Measurements from ENCODE around the gene NDOR1. TPM values are rescaled to one million over a fixed set of nuclear protein-coding genes. Genes with fewer than 3 reads are reported as not detected.

NDOR1 gene
- total RNA-seq, 1 experiment from 2014 or later, result 15.4 TPM

DNA sequence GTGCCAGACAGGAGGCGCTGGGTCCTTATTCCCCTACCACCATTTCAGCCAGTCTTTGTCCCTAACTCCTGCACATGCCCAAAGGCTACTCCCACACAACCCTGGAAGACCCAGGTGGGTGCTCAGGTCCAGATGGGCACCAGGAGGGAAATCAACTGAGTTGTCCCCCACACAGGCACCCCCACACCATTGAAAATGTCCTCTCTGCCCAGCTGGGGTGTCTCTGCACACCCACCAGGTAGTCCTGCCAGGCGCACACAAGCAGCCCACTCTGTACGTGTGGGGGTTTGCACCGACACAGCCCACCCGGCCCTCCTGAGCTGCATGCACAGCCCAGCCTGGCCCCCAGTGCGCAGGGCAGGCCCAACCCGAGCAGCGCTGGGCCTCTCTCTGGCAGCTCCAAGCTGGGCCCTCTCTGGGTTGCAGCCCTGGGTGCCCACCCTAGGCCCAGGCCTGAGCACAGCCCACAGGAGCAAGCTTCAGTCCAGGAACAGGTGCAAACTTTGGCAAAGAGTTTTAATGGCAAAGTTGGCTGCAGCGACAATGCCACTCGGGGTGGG, 14.3 kb downstream of the NDOR1 start:
- DNase-seq (ENCODE audit: low read depth), result no peak

DNA sequence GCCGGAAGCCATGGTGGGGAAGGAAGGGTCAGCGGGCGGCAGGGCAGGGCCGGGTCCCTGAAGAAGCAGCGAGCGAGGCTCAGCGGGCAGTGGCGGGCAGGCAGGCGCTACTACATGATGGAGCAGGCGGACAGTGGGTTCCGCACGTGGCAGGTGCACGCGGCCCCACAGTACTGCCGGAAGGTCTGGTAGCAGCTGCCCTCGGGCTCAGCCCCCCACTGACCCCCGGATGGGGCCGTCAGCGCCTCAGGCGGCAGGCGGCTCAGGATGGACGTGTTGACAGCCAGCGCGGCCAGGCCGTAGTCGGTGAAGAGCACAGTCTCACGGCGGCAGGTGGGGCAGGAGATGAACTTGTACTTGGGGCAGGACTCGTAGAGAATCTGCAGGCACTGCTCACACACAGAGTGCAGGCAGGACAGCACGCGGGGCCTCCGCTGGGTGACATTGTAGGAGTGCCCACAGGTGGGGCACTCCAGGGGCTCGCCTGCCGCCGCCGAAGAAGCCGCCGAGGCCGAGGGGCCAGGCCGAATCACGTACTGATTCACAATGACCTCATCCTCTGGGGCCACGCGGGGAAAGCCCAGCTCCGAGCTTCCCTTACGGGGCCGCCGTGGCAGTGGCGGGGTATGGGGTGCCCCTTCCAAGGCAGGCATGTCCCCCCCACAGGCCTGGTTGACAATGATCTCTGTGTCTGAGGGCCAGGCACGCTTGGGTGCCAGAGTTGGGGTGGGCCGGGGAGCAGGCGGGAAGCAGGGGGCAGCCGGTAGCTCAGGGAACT, 15.0 kb downstream of the NDOR1 start:
- no peak for DNase-seq (ENCODE audit: low read depth)

DNA sequence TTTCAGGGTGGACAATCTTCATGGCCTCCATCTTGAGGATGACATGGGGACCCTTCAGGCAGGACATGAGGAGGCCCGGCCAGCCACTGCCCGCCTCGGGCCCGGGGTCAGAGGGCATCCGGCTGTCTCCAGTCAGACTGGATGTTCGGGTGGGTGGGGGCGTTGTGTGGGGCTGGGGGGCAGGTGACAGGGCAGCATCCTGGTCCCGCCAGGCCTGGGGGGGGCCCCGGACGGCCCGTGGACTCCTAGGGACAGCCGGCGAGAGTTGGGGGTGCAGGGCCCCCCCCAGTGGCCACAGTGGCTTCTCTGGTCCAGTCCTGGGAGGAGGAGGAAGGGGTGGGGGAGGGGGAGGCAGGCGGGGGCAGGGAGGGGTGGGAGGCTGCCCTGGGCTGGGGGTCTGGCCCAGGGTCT, 15.6 kb downstream of the NDOR1 start:
- DNase-seq (ENCODE audit: low read depth), result no peak

DNA sequence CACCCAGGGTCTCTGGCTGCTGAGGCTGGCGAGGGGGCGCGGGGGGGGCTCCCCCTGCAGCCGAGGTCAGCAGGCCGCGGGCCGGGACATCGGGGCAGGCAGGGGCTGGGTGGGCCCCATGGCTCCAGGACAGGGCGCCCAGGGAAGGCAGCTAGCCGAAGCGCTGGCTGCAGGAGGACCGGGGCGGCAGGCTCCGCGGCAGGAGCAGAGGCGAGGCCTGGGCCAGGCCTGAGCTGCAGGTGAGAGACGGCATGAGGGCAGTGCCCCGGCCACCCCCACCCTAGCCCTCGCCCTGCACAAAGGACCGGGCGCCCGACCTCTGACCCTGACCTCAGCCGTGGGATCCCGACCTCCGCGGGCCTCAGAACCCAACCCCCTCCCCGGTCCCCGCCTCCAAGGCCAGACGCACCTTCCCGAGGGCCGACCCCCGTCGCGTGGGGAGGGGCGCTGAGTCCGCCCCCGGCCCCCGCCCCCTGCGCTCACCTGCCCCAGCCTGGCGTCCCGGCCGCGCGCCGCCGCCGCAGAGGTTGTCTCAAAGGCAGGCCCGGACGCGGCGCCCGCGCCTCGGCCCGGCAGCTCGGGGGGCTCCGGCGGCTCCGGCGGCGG, 16.1 kb downstream of the NDOR1 start:
- DNase-seq (ENCODE audit: low read depth), result no peak

DNA sequence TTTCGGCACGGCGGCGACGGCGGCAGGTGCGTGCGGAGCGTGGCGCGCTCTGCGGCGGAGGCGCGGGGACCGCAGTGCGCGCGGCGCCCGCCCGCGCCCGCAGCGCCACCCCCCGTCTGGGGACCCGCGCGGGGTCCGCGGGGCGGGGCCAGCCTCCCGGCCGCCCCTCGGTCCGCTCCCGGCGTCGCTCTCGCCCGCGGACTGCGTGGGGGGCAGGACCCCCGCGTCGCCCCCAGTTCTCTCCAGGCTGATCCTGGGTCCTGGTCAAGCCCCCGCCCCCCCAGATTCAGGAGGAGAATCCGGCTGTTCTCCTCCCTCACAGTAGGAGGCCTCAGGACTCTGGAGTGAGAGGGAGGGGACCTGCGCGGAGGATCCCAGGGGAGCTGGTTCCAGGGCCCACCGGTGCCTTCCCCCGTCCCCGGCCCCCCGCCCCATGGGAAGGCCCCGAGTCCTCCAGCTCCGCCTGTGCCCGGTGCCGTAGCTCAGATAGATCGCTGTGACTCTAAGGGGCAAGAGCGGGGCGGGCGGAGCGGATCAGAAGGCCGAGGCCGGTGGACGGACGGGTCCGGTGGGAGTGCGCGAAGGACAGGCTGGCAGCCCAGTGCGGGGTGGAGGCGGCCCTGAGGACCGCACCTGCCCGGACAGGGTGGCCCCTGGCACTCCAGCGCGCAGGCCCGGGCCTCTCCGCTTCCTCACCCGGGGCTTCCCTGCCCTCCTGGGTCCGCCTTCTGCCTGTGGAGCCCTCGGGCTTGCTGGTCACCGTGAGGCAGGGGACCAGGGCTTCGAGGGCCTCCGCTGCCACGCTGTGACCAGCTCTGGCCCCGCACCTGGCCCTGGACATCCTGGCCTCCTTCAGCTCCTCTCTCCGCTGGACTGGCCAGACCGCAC, 16.9 kb downstream of the NDOR1 start, which contains the start of gene RNF208:
Gene RNF208 (minus strand): TSS at position 51 of the 888 bp plus-strand sequence. CDS start 1,028 bp downstream, outside the sequence.
- no peak for DNase-seq (ENCODE audit: low read depth)

DNA sequence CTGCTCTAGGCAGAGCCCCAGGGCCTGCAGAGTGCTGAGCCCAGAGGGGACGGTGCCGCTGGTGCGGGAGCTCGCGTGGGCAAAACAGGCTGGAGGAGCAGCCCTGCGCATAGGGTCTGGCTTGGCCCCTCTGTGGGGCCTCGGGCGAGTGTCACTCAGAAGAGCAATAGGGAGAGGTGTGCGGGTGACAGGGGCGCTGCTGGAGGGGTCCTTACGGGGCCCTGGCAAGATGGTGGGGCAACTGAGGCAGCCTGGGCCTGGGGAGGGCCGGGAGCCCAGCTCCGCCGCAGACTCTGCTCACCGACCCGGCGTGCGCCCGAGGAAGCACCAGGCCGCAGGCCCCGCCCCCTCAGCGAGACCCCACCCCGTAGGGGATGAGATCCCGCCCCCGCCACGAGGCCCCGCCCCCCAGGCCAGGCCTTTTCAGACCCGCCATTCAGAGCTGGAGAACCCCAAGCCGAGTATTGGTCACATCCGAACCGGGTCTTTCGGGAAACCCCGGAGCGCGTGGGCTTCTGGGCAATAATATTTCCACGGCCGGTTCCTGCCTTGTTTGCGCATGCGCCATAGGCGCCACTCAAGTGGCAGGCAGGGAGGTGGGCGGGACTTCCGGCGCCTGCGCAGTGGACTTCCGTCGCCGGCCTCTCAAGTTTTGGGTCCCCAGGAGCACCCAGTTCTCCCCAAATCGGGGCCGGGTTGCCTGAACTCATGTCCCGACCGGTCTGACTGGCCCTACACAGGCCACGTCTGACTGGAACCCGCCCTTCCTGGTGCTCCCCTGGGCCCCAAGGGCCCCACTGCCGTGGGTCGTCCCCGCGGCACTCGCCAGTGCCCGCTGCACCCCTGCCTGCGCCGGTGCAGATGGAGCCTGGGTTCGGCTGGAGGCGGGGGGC, 17.8 kb downstream of the NDOR1 start:
- DNase-seq (ENCODE audit: low read depth), result peak; percentile 97

DNA sequence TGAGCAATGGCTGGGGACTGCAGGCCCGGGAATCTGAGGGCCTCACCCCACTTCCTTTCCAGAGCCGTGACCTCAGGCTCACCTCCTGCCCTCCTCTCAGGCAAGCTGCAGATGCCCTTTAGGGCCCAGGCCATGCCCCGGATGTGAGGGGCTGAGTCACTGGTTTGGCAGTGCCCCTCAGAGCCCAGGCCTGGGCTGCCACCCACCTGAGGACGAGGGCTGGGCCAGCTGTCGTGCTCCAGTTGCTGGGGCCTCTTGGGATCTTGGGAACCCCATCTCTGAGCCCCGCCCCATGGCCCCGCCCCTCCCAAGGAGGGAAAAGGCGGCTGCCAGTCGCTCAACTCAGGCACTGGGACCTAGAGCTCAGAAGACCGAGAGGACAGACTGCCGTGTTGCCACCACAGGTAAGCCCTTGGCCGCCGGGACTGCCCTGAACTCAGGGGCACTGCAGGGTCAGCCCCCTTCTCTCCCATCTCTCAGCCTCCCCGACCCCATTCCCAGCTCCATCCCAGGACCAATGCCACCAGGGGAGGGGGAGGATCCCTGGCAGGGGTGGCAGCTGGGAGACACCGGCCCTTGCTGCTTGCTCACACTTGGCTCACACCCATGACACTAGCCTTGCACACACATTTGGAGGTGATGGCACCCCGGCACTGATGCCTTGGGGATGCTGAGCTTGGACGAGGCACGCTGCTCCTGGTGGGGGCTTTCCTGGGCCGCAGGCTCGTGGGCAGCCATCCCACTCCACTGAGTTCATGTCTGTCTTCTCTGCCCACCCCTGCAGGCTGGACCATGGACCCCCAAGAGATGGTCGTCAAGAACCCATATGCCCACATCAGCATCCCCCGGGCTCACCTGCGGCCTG, 19.6 kb downstream of the NDOR1 start, which contains the start of gene CYSRT1:
Gene CYSRT1 (plus strand): TSS at position 345 of the 865 bp plus-strand sequence. CDS start 448 bp downstream, at position 793.
- DNase-seq (ENCODE audit: low read depth), result peak; percentile 62

DNA sequence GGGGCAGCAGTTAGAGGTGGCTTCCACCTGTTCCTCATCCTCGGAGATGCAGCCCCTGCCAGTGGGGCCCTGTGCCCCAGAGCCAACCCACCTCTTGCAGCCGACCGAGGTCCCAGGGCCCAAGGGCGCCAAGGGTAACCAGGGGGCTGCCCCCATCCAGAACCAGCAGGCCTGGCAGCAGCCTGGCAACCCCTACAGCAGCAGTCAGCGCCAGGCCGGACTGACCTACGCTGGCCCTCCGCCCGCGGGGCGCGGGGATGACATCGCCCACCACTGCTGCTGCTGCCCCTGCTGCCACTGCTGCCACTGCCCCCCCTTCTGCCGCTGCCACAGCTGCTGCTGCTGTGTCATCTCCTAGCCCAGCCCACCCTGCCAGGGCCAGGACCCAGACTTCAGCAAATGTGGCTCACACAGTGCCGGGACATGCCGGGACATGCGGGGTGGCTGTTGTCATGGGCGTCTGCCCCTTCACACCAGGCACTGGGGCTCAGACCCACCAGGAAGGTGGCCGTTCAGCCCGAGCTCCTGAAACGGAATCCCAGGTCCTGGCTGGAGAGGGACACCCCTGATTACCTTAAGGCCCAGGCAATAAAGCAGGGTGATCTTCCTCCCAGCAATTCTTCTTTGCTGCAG, 20.3 kb downstream of the NDOR1 start:
- no peak for DNase-seq (ENCODE audit: low read depth)

DNA sequence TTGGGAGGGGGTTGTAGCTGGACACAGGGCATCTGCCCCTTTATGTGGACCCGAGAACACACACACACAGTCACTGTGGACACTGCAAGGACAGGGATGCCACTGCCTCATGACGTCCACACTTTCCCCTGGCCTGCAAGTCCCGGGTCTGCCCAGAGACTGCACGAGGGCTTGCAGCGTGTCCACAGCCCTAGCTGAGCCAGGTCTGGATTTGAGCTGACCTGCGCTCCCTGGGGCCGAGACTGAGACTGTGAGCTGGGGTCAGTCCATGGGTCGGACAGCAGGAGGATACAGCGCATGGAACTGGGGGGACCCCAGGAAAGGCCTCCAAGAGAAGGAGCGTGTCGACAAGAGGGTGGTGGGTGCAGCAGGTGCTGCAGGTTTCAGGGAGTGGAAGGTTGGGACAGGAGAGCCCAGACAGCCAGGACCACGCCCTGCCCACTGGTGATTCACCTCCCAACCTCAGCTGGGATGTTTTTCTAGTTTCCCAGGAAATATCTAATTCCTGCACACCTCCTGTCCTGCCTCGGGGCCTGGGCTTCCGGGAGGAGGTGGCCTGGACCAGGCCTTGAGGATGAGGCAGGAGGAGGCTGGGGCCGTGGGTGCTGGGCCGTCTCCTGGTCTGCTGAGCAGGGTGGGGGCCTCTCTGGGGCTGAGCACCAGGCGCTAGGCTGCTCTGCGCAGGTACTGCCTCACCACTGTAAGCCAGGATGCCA, 21.0 kb downstream of the NDOR1 start:
- peak; percentile 27 for DNase-seq (ENCODE audit: low read depth)

DNA sequence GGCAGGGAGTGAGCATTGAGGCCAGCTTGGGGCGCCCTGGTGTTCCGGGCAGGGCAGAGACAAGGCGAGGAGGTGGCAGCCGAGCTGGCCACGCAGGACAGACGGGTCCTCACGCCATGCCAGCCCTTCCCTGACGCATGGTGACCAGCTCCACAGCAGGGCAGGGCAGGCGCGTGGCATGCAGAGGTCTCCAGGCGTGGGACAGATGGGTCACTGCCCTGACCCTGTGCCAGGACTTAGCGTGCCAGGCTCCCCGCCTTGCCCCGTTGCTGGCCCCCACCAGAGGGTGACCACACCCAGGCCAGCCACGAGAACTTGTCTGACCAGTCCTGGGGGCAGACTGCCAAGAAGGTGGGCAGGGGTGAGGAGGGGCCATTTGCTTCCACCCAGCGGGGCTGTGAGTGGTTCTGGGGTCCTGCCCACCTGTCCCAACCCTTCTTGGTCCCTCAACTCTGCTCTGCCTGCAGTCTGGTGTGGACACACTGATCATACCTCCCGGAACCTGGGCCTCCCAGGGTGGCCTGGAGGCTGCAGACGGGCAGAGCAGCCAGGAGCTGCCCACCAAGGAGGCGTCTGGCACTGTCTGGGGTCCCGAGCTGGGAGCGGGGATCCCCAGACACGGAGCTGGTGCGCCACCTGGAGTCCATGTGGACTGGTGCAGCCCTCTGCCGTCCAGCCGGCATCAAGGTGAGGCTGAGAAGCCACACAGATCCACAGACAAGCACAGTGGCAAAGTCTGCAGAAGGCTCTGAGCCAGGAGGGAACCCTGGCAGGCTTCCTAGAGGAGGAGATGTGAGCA, 21.8 kb downstream of the NDOR1 start, which contains the start of gene RNF224:
Gene RNF224 (plus strand): TSS at position 449 of the 799 bp plus-strand sequence. CDS start 834 bp downstream, outside the sequence.
- DNase-seq (ENCODE audit: low read depth), result peak; percentile 67

DNA sequence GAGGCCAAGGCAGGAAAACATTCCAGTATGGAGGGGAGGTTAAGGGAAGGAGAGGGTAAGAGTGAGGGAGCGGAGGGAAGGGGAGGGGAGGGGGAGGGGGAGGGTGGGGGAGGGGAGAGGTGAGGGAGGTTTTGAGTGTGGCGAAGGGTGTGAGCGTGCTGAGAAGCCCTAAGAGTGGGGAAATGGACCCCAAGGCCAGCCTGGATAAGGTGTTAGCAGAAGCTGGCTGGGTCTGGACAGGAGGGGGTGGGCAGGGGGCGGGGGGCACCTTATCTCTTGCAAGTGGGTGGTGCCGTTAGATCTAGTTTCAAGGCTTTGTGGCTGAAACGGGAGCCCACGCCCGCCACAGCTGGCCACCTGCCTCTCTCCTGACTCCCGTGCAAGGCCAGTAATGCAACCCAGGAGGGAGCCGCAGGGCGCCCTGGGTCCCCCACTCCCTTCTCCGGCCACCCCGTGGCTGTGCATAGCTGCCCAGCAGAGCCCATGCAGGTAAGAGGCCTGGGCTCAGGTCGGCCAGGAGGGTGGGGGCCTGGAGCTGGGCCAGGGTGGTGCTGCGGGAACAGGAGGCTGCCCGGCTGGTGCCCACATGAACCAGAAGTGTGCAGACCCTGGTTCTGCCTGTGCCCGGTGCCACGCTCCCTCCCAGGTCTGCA, 22.5 kb downstream of the NDOR1 start:
- no peak for DNase-seq (ENCODE audit: low read depth)

DNA sequence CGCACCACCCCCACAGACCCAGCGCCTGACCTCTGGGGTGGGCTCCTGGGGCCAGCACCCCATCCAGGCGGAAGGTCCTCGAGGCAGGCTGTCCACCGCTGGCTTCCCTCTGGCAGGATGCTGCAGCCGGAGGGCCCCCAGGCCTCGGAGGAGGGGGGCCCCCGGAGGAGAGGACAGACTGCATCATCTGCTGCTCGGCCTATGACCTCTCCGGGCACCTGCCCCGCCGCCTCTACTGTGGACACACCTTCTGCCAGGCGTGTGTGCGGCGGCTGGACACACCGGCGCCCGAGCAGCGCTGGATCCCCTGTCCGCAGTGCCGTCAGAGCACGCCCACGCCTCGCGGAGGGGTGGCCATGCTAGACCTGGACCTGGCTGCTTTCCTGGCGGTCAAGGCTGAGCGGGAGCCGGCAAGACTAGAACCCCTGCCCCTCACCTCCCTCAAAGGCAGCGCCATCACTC, 23.0 kb downstream of the NDOR1 start:
- no peak for DNase-seq (ENCODE audit: low read depth)

DNA sequence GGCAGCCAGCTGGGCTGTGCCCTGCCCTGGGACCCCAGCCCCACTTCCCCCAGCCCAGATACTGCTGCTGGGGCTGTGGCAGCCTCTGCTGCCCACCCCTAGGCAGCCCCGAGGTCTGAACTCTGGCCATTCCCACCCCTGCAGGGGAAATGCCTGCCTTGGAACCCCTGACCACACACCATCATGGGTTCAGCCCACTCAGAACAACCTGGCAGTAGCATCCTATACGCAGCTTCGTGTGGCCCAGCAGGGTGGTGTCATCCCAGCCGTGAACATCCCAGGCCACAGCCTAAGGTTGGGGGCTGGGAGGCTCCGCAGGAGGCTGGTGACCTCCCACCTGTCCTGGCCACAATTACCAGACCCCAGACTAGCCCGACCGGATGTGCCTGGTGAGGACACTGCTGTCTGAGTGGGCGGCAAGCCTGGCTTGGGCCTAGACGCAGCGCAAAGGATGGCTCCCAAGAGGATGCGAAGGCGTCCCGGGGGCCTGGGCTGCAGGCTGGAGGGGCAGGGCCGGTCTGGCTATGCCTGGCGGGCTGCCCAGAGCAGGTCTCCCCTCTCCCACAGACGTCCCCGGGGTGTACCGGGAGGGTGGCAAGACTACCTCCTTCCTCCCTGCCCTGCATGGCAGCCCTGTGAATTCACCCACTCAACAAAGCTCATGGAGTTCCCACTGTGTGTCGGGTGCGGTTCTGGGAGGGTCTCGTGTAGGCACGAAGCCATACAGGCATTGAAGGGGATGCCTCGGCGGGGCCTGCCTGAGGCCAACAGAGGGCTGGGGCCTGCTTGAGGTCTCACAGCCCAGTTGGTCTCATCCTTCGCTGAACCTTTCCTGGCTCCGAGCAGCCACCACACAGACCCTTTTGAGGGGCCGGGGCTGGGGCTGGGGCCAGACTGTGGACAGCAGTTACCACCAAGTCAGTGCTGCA, 23.7 kb downstream of the NDOR1 start:
- no peak for DNase-seq (ENCODE audit: low read depth)

DNA sequence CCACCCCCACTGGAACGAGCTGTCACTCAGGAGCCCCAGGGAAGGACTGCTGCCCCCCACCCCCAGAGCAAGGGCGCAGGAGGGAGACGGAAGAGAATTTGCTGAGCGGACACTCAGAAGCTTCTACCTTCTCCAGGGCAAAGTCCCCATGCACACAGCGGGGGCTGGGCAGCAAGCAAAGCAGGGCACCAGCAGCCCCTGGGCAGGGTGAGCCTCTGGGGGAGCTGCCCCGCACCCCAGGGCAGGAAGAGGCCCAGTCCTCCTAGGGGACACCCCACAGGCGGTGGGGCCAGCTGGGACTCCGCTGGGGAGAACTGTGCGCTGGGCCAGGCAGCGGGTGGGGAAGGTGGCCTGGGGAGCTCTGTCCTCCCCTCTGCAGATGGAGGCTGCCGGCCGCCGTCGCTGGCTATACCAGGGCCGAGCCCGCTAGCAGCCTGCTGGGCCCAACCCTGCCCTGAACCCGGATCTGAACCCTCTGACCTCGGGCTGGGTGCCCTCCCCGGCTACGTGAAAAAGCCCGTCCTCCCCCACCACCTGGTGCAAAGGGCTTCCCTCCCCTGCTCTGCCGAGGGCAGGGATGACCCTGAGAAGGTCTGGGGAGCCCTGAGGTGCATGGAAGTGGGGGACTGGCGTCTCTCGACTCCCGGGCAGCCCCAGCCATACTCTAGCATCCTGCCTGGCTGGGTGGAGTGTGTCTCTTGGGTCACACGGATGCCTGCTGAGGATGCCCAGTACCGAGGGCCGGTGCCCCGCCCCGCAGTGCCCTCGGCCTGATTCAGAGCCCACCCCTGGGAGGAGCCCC, 24.6 kb downstream of the NDOR1 start:
- no peak for DNase-seq (ENCODE audit: low read depth)

All from LHCN-M2 (cell line).